Measurements from ENCODE around the gene C4orf54.

GRCh38 chr4:99693140-99693539 lies 35.5 kb upstream of the C4orf54 start:
- TF ChIP-seq CTCF (IDR thresholded peaks at IDR 0.05) (no peak), POLR2A (IDR thresholded peaks at IDR 0.05) (no peak), EP300 (IDR thresholded peaks at IDR 0.05) (no peak)

Measured in tibial nerve (tissue), 4 donors.